H1 (cell line): ENCODE measurements around the gene FAM53B. TPM values are rescaled to one million over a fixed set of nuclear protein-coding genes. Genes with fewer than 3 reads are reported as not detected.

Experiments used
- CTCF ChIA-PET: fragments of 300-600 bp; sonication (Branson Sonifier 250); formaldehyde crosslinking; loops from one replicate; lab custom pipeline; 2021; ENCODE audit not compliant: partially characterized antibody; lab: Charles Lee
- POLR2A ChIA-PET: fragments of 300-600 bp; sonication (Branson Sonifier 250); formaldehyde crosslinking; loops from one replicate; lab custom pipeline; 2021; ENCODE audit warnings: inconsistent platforms; ENCODE audit not compliant: partially characterized antibody; lab: Charles Lee
- DNase-seq, 2 experiments: peaks; one replicate each; pipeline versions ENCODE4 v3.0.0 to v3.0.0-alpha.2; 2010 to 2022; ENCODE audit warnings: low spot score in 2 of 2, low read depth in 1 of 2, mixed read lengths in 1 of 2
- FAIRE-seq: peaks from 2 replicates; lab custom pipeline; 2011; peaks lifted over from hg19 to GRCh38; lab: Jason Lieb, UNC
- H2AFZ ChIP-seq: 2 replicates; pipeline ENCODE4 v1.8.1; 2012; ENCODE audit warnings: low read length, inconsistent platforms
- H2AK5ac ChIP-seq: 2 replicates; pipeline ENCODE4 v1.6.1; 2013; ENCODE audit warnings: low read depth, low read length
- H2BK120ac ChIP-seq: replicated peaks from 2 replicates; pipeline ENCODE3; 2013; ENCODE audit warnings: low read depth, low read length, inconsistent platforms
- H2BK12ac ChIP-seq: 2 replicates; pipeline ENCODE4 v1.6.1; 2013; ENCODE audit warnings: low read depth, low read length
- H2BK15ac ChIP-seq: 2 replicates; pipeline ENCODE4 v1.6.1; 2013; ENCODE audit warnings: low read length
- H2BK20ac ChIP-seq: 2 replicates; pipeline ENCODE4 v1.6.1; 2013; ENCODE audit warnings: low read length
- H2BK5ac ChIP-seq: 2 replicates; pipeline ENCODE4 v1.6.1; 2013; ENCODE audit warnings: low read depth, low read length
- H3K14ac ChIP-seq: 2 replicates; pipeline ENCODE4 v1.6.1; 2013; ENCODE audit warnings: inconsistent platforms; ENCODE audit not compliant: insufficient read length
- H3K18ac ChIP-seq: 2 replicates; pipeline ENCODE4 v1.6.1; 2013; ENCODE audit warnings: low read length; ENCODE audit errors: extremely low read depth
- H3K23ac ChIP-seq: 2 replicates; pipeline ENCODE4 v1.6.1; 2013; ENCODE audit warnings: inconsistent platforms; ENCODE audit not compliant: insufficient read length
- H3K23me2 ChIP-seq: 2 replicates; pipeline ENCODE4 v1.6.1; 2013; ENCODE audit warnings: low read depth, low read length
- H3K27ac ChIP-seq: 2 replicates; pipeline ENCODE4 v1.6.1; 2011; ENCODE audit warnings: low read depth, low read length, inconsistent platforms
- H3K27me3 ChIP-seq, 4 experiments: replicated peaks in 1 of 4; 1 replicate in 1 of 4; 2 replicates in 3 of 4; pipeline versions ENCODE4 v1.6.1 to v1.8.1; 2011 to 2013; ENCODE audit warnings: low read length in 3 of 4, mild to moderate bottlenecking in 3 of 4, inconsistent platforms in 2 of 4, mixed read lengths in 2 of 4, moderate library complexity in 1 of 4; ENCODE audit not compliant: control insufficient read depth in 3 of 4, insufficient read depth in 3 of 4; ENCODE audit errors: extremely low read depth in 1 of 4
- H3K36me3 ChIP-seq, 4 experiments: 2 replicates each; pipeline versions ENCODE4 v1.6.1 to v1.8.1; 2011 to 2013; ENCODE audit warnings: mild to moderate bottlenecking in 4 of 4, low read length in 3 of 4, moderate library complexity in 2 of 4, control low read depth in 1 of 4, inconsistent platforms in 1 of 4; ENCODE audit not compliant: insufficient read depth in 4 of 4, control insufficient read depth in 2 of 4
- H3K4ac ChIP-seq: replicated peaks from 2 replicates; pipeline ENCODE3; 2013; ENCODE audit warnings: low read length, low read depth, mixed read lengths, inconsistent platforms; ENCODE audit not compliant: insufficient read length
- H3K4me1 ChIP-seq, 4 experiments: replicated peaks in 1 of 4; 1 replicate in 1 of 4; 2 replicates in 3 of 4; pipeline versions ENCODE4 v1.6.1 to v1.8.1; 2011 to 2013; ENCODE audit warnings: low read length in 3 of 4, inconsistent platforms in 2 of 4, mixed read lengths in 1 of 4; ENCODE audit not compliant: insufficient read depth in 4 of 4, control insufficient read depth in 3 of 4
- H3K4me2 ChIP-seq, 2 experiments: 2 replicates each; pipeline versions ENCODE4 v1.6.1 to v1.8.1; 2011 to 2013; ENCODE audit warnings: low read depth in 2 of 2, low read length in 2 of 2, control low read depth in 1 of 2, inconsistent platforms in 1 of 2, mild to moderate bottlenecking in 1 of 2; ENCODE audit not compliant: insufficient read depth in 1 of 2
- H3K4me3 ChIP-seq, 4 experiments: fragments of 200-600, 300-600 bp in 1 of 4; sonication (generic), shearing (Covaris generic), sonication (Bioruptor Twin) in 1 of 4; 2 replicates each; pipeline versions ENCODE4 v1.5.1 to v1.8.1; 2011 to 2016; ENCODE audit warnings: low read length in 4 of 4, low read depth in 3 of 4, control low read depth in 2 of 4, inconsistent platforms in 2 of 4, mild to moderate bottlenecking in 2 of 4, mixed read lengths in 1 of 4, moderate library complexity in 1 of 4; ENCODE audit not compliant: insufficient read depth in 2 of 4; ENCODE audit errors: extremely low read depth in 1 of 4
- H3K56ac ChIP-seq: replicated peaks from 2 replicates; pipeline ENCODE3; 2013; ENCODE audit warnings: low read depth, mild to moderate bottlenecking, mixed read lengths, low read length, inconsistent platforms; ENCODE audit not compliant: insufficient read length
- H3K79me1 ChIP-seq: 2 replicates; pipeline ENCODE4 v1.6.1; 2013; ENCODE audit warnings: low read depth, low read length, control low read depth
- H3K79me2 ChIP-seq, 2 experiments: 2 replicates each; pipeline versions ENCODE4 v1.6.1 to v1.8.1; 2012 to 2013; ENCODE audit warnings: low read length in 2 of 2, mild to moderate bottlenecking in 2 of 2, inconsistent platforms in 1 of 2; ENCODE audit not compliant: insufficient read depth in 2 of 2, control insufficient read depth in 1 of 2
- H3K9ac ChIP-seq, 4 experiments: replicated peaks in 1 of 4; 1 replicate in 1 of 4; 2 replicates in 3 of 4; pipeline versions ENCODE4 v1.6.1 to v1.8.1; 2011 to 2013; ENCODE audit warnings: low read depth in 3 of 4, low read length in 3 of 4, control low read depth in 2 of 4, mild to moderate bottlenecking in 2 of 4, moderate library complexity in 2 of 4, inconsistent platforms in 1 of 4; ENCODE audit errors: extremely low read depth in 1 of 4
- H3K9me3 ChIP-seq, 2 experiments: 2 replicates each; pipeline versions ENCODE4 v1.6.1 to v1.8.1; 2012 to 2013; ENCODE audit warnings: mild to moderate bottlenecking in 2 of 2, moderate library complexity in 2 of 2, control low read depth in 1 of 2, inconsistent platforms in 1 of 2, low read depth in 1 of 2, low read length in 1 of 2, mixed read lengths in 1 of 2; ENCODE audit not compliant: insufficient read depth in 2 of 2
- H4K20me1 ChIP-seq, 2 experiments: replicated peaks in 1 of 2; 2 replicates each; pipeline versions ENCODE3 to v1.8.1; 2011 to 2013; ENCODE audit warnings: inconsistent platforms in 2 of 2, low read length in 2 of 2, mild to moderate bottlenecking in 1 of 2; ENCODE audit not compliant: insufficient read depth in 2 of 2, control insufficient read depth in 1 of 2
- H4K5ac ChIP-seq: 2 replicates; pipeline ENCODE4 v1.6.1; 2013; ENCODE audit warnings: low read length, low read depth, mixed read lengths, inconsistent platforms; ENCODE audit not compliant: insufficient read length
- H4K8ac ChIP-seq: 2 replicates; pipeline ENCODE4 v1.8.0; 2013; ENCODE audit warnings: mild to moderate bottlenecking, moderate library complexity, low read length, inconsistent platforms; ENCODE audit not compliant: insufficient read depth; ENCODE audit errors: extremely low read depth
- H4K91ac ChIP-seq: replicated peaks from 2 replicates; pipeline ENCODE3; 2013; ENCODE audit warnings: low read length, mixed read lengths, inconsistent platforms; ENCODE audit not compliant: insufficient read length
- ASH2L ChIP-seq: fragments of 200-600, 300-600 bp; sonication (generic); IDR thresholded peaks from one replicate; pipeline ENCODE4 v1.7.1; 2017; ENCODE audit warnings: low read length
- WGBS, 2 experiments: shearing (Covaris generic) in 1 of 2; methylation state at CpG; one replicate each; pipeline versions ENCODE4 v1.1.6 to v1.1.7; 2013 to 2015; ENCODE audit warnings: low lambda C conversion rate in 2 of 2, mixed read lengths in 2 of 2, inconsistent platforms in 1 of 2, low coverage in 1 of 2, missing lambda C conversion rate in 1 of 2; ENCODE audit not compliant: insufficient replicate concordance in 2 of 2, insufficient coverage in 1 of 2, insufficient read length in 1 of 2; ENCODE audit errors: extremely low coverage in 1 of 2, missing lambda C conversion rate in 1 of 2; 5-methylcytosine and 5-hydroxymethylcytosine counted together
- polyA plus RNA-seq, 7 experiments: library from polyadenylated mRNA; depleted of rRNA in 3 of 7; stranded (reverse) in 5 of 7; unstranded in 2 of 7; fragments of >200 nt in 5 of 7; fragments of 200-250 nt in 2 of 7; gene quantifications; 1 replicate in 5 of 7; 2 replicates in 1 of 7; 4 replicates in 1 of 7; pipeline versions ENCODE4 v1.2.1 to v1.2.3, GENCODE V29; 2011 to 2013; ENCODE audit warnings: missing spikeins in 2 of 7, mixed read lengths in 2 of 7
- total RNA-seq: library from RNA; stranded (reverse); fragmentation: NEBNext Ultra II Directional; extraction: Animal tissue kit (Norgen Biotek cat#: 25700); gene quantifications from 2 replicates; pipeline ENCODE4 v1.2.1, GENCODE V29; 2021
- TF ChIP-seq, protein P1 (sequence below), 3 experiments: IDR thresholded peaks; 1 replicate in 2 of 3; 2 replicates in 1 of 3; pipeline versions ENCODE4 v1.5.1 to v1.6.1; 2011; ENCODE audit warnings: low read length in 3 of 3, mild to moderate bottlenecking in 3 of 3, inconsistent platforms in 2 of 3, low read depth in 1 of 3, moderate library complexity in 1 of 3; ENCODE audit not compliant: insufficient read depth in 1 of 3; ENCODE audit errors: control extremely low read depth in 1 of 3

Gene FAM53B
- total and polyA plus RNA-seq, 2 of the 8 experiments (the other 6 are each of a cell fraction or from before 2014, with no cell fraction given) = 5.3 to 14.4 TPM

- POLR2A ChIA-PET = interaction anchor here (2.5 kb wide), 1 partner anchor 8 kb away, joined by 6 read pairs; no protein-coding TSS in a partner anchor
- no peak for DNase-seq
Measured at GRCh38 chr10:124602121-124602561, 142.0 kb downstream of the FAM53B start.

More at GRCh38 chr10:124602121-124602561, 142.0 kb downstream of the FAM53B start:
- FAIRE-seq = no peak
- H4K91ac ChIP-seq = no peak overlapping the region
- no peak overlapping the region for H2BK120ac ChIP-seq
- H2AK5ac ChIP-seq = no peak overlapping the region
- no peak overlapping the region for H3K27ac ChIP-seq
- H2BK12ac ChIP-seq = no peak overlapping the region
- H3K14ac ChIP-seq = no peak overlapping the region
- H3K9ac ChIP-seq = no peak overlapping the region
- TF ChIP-seq, protein P1, sequence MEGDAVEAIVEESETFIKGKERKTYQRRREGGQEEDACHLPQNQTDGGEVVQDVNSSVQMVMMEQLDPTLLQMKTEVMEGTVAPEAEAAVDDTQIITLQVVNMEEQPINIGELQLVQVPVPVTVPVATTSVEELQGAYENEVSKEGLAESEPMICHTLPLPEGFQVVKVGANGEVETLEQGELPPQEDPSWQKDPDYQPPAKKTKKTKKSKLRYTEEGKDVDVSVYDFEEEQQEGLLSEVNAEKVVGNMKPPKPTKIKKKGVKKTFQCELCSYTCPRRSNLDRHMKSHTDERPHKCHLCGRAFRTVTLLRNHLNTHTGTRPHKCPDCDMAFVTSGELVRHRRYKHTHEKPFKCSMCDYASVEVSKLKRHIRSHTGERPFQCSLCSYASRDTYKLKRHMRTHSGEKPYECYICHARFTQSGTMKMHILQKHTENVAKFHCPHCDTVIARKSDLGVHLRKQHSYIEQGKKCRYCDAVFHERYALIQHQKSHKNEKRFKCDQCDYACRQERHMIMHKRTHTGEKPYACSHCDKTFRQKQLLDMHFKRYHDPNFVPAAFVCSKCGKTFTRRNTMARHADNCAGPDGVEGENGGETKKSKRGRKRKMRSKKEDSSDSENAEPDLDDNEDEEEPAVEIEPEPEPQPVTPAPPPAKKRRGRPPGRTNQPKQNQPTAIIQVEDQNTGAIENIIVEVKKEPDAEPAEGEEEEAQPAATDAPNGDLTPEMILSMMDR (IDR thresholded peaks at IDR 0.05; ENCODE audit: control extremely low read depth in 1 of 3, insufficient read depth in 1 of 3, low read depth in 1 of 3, low read length in 3 of 3) = no peak
- TF ChIP-seq ASH2L = no peak
- TF ChIP-seq, all 59 proteins: peak for 0
- no peak overlapping the region for H2BK5ac ChIP-seq
- H3K23me2 ChIP-seq = peaks cover 5% of the 10 kb centered on the region
- peaks cover 1 to 8% of the 10 kb centered on the region in 2 experiments for H4K20me1 ChIP-seq
- H3K36me3 ChIP-seq = no peaks in the 10 kb centered on the region
- no peak overlapping the region for H3K4me2 ChIP-seq
- H3K9me3 ChIP-seq = no peaks in the 10 kb centered on the region
- H3K4ac ChIP-seq = no peak overlapping the region
- CTCF ChIA-PET = interaction anchor here (0.9 to 3.1 kb wide), 4 partner anchors 10 to 117 kb away, joined by 3 to 12 read pairs (median 3); no protein-coding TSS in a partner anchor
- no peak overlapping the region for H2BK20ac ChIP-seq
- no peak overlapping the region for H3K23ac ChIP-seq
- H2BK15ac ChIP-seq = no peak overlapping the region
- H3K27me3 ChIP-seq = no peaks in the 10 kb centered on the region; a peak in 1 of 7 replicates
- no peak overlapping the region for H3K18ac ChIP-seq
- H3K4me1 ChIP-seq = no peaks in the 10 kb centered on the region
- H3K56ac ChIP-seq = no peak overlapping the region
- no peaks in the 10 kb centered on the region for H3K79me2 ChIP-seq
- H4K8ac ChIP-seq = no peak overlapping the region; the same call in 1 of the 2 replicates
- H3K79me1 ChIP-seq = 0 out of 2 replicates have a peak, but pooled peaks cover 2% of the 10 kb centered on the region
- no peak overlapping the region for H2AFZ ChIP-seq
- no peak overlapping the region for H3K4me3 ChIP-seq
- H4K5ac ChIP-seq = no peak overlapping the region
- 82% methylated on average over 11 of the region's 12 CpGs; no CpG with 5 or more reads in 1 of the 2 experiments for WGBS, 2 experiments
